ENCODE results near the gene AXIN2.

Gene AXIN2

DNA sequence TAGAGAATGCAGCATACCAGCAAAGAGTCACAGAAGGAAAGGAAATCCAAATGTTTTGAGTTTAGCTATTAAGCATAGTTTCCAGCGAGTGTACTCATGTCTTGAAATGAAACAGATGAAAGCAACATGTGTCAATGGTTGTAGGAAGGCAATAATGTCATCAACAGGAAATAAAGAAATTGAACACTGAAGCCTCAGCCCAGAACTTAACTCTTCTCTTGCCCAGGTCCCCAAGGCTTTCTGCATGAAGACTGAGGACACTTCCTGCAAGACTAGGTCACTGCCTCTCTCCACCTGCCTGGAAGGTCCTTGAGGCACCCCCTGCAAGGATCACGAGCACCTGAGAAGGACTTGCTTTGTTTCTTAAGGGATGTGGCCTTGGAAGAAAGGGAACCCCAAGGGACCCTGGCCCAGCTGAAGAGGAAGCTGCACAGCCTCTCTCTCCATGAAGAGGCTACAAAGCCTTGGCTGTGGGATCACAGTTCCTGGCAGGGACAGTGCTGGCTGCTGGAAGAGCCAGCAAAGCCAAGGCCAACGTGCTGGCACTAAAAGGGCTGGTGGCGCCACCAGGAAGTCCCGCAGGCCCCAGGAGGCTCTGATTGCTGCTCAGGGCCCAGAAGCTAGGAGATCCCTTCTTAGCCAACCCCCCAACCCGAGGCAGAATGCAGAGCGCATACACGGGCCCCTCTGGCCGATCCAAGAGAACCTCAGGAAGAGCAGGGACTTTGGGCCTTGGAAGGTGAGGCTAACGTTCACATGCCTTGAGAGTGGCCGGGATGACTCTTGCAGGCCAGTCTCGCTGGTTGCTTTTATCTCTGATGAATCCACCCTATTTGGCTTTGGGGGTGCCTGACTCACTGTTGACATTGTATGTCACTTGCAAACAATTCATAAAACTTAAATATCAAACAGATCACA is 23.4 kb upstream of the AXIN2 start:
- no peak for DNase-seq (ENCODE audit: low spot score)

DNA sequence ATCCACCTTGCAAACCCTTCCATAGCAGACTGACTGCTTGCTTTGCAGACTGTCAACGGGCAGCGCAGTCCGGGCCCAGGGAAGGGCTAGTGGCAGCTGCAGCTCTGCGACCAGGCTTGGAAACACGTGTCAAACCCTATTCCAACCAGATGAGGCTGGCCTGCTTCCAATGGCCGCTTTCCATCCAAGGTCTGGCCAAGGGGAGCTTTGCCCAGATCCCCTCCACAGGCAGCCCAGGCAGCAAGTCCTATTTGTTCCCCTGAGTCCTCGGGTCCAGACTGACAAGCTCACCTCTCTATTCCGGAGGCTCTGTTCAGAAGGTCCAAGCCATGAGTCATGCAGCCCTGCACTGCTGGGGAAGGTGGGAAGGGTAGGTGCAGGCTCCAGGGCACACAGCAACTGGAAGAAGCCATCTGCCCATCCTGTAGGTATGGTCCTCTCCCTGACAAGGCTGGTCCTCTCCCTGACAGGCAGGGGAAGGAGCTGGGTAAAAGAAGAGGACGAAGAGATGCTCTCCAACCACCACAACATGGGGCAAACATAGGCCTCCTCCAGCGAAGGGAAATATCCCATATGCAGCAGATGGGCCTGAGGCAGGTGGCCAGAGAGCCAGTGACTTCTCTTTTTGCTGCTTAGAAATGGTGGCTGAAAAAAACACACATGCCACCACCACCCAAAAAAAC is 22.6 kb upstream of the AXIN2 start:
- DNase-seq (ENCODE audit: low spot score): no peak

DNA sequence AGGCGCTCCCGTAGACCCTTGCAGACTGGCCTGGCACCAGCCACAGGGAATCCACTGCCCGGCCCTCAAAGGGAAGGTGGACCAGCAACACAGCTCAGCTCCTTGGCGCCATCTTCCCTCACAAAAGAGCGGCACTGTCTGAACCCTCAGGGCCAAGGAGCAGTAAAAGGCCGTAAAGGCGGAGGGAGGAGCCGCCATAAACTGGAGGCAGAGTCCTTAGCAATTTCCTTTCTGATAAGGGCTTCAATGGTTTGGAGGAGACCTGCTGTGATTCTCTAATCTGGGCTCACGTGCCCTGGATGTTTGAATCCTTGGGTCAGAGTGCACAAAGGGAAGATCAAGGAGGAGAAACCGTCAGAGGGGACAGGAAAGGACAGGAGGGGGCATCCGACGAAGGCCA is 15.5 kb upstream of the AXIN2 start:
- no peak for DNase-seq (ENCODE audit: low spot score)

DNA sequence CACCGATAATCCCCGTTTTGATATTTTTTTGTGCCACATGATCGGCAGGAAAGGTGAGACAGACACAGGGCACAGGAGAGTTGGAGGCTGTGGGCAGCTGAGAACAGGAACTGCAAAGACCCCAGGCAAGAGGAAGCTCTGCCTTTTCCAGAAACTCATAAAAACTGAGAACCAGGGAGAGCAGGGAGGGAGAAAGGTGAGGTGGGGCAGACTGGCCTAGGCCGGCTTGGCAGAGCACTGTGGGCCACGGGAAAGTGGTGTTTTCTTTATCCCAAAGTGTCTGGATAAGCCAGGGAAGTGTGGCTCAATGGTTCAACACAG is 11.8 kb upstream of the AXIN2 start:
- DNase-seq (ENCODE audit: low spot score): no peak

DNA sequence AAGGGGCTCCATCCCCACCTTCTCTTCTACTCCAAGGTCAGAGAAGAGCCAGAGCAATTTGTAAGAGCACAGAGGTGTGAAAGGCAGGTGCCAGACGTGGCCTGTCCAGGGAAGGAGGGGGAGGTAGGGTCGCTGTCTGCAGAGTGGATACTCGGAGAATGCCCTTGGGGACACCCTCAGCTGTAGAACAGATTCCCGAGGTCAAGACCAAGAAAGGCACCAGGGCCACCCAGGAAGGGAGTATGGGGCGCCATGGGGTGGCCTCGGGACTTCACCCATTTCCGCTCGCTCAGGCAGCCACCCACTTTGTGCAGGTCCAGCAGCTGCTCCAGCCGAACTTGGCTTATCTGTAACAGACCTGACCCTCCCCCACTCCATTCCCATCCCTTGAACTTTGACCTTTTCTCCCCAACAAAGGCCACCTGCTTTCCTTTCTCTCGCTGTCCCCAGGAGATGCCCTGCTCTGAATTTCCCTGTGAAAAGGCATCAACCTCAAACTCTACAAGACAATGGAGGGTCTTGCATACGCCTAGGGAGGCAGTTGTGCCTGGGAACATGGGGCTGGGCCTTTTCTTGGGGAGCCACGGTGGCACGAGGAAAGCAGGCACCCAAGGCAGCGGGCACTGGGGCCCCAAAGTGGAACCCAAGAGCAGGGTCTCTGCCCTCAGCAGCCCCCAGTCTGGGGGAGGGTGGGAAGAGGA is 11.3 kb upstream of the AXIN2 start:
- DNase-seq (ENCODE audit: low spot score): no peak

DNA sequence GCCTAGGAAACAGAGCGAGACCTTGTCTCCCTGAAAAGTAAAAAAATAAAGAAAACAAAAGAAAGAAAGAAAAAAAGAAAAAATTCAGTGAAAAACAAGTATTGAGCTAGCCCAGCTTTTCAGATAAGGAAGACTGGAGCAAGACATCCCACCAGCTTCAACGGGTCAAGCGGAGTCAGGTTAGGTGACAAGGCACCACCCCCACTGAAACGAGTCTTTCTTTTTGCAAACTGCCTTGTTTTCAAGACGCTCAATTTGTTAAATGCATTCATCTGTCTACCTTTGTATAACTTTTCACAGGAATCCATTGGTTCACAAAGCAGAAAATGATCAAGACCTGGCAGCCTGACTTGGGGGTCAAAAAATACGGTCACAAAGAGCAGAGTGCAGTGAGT is 10.7 kb upstream of the AXIN2 start:
- no peak for DNase-seq (ENCODE audit: low spot score)

DNA sequence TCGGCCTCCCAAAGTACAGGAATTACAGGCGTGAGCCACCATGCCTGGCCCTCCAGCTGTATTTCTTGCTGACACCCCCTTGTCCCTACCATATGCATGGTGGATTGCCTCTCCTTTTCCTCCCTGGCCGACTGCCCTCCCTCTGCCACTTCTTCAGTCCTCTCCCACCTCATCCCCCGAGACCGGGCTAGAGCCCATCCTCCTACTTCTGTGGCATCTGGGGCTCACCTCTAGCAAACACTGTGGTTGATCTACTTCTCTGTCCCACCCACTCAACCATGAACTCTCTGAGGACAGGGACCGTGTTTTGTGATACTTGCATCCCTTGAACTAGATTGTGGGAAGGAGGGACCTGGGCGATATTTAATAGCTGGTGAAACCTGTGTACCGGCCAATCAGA is 7.5 kb upstream of the AXIN2 start:
- no peak for DNase-seq (ENCODE audit: low spot score)

DNA sequence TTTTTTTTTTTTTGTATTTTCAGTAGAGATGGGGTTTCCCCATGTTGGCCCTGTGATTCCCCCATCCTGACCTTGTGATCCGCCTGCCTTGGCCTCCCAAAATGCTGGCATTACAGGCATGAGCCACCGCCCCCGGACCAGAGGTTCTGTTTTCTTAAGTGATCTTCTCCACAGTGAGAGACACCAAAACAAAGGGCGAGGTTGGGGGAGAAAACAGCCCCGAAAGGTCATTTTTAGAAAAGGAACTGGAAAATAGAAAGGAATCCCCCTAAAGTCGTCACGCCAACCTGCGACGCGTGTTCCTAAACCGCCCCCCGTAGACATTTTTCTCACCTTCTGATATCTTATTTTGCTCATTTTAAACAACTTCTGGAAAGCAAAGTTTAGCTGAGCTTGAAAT is 6.1 kb upstream of the AXIN2 start:
- no peak for DNase-seq (ENCODE audit: low spot score)

DNA sequence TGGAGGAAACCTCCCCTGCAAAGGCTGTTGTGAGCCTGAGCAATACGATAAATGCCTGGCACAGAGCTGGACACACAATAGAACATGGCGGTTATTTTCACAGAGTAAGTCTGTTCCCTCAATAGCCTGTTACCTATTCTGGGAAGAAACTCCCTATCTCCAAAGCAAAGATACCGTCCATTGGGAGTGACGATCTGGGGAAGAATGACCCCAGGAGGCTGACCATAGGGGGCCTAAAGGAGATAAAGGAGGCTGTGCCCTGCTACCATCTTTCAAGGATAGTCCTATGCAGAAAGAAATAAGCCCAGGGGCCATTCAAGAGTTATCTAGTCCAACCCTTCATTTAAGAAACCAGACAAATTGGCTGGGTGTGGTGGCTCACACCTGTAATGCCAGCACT is 4.1 kb upstream of the AXIN2 start:
- no peak for DNase-seq (ENCODE audit: low spot score)

DNA sequence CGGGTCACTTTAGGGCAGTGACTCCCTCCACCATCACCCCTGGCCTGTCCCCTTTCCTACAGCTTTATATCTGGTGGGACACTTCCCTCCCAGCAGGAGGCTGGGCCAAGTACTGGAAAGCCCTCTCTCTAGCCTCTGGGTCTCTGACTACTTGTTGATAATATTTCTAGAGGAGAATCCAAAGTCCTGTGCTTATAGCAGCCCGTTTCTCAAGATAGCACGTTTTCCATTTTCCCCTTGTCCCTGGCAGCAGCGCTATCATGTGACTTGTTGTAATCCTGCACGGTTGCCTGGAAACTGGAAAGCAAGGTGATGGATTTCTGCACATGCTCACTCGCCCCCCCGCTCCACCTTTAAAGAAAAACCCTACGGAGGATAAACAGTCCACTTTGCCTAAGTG is 3.3 kb upstream of the AXIN2 start:
- no peak for DNase-seq (ENCODE audit: low spot score)

DNA sequence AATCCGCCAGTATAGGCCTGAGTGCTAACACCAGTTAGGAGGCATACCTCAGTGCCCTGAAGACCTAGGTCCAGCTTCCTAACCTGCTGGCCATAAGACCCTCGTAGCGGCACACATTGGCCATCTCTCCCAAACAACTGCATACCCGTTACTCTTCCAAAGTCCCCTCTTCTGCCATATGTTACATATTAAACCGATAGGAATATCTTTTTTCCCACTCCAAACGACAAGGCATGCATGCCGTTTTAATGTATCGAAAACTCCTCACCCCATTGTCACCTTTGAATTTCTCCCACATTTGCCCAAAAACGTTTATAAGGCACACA is 721 bp upstream of the AXIN2 start:
- DNase-seq (ENCODE audit: low spot score): no peak

DNA sequence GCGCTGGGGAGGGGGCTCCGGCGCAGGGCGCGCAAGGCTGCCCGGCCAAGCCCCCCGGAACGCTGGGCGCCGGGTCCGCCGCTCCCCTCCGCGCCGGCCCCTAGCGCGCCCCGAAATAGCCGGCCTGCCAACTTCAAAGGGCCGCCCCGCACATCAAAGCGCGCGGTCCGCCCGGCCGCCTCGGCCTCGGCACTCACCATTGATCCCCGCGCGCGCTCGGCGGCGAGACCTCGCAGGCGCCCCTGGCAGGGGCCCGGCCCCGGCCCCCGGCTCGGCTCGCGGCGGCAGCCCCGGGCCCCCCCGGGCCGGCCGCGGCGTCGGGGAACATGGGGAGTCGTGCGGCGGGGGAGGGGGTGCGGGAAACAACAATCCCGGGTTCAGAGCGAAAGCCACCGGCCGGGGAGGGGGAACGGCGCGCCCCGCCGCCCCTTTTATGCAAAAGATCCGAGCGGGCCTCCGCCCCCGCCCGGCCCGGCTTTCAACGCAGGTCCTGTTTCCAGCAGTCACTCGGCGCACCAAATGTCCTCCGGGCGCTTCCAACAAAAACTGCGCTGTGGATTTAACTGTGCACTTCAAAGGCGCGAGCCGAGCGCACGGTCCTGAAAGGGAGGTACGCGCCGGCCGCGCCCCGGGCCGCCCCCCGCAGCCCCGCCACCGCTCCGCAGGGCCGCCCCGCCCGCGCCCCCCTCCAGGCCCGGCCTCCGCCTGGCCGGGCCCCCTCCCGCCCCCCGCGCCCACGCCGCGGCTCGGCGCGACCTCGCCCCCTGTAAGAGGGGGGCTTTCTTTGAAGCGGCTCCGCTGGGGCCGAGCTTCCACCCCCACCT is 608 bp downstream of the AXIN2 start:
- peak; percentile 81 for DNase-seq (ENCODE audit: low spot score)

DNA sequence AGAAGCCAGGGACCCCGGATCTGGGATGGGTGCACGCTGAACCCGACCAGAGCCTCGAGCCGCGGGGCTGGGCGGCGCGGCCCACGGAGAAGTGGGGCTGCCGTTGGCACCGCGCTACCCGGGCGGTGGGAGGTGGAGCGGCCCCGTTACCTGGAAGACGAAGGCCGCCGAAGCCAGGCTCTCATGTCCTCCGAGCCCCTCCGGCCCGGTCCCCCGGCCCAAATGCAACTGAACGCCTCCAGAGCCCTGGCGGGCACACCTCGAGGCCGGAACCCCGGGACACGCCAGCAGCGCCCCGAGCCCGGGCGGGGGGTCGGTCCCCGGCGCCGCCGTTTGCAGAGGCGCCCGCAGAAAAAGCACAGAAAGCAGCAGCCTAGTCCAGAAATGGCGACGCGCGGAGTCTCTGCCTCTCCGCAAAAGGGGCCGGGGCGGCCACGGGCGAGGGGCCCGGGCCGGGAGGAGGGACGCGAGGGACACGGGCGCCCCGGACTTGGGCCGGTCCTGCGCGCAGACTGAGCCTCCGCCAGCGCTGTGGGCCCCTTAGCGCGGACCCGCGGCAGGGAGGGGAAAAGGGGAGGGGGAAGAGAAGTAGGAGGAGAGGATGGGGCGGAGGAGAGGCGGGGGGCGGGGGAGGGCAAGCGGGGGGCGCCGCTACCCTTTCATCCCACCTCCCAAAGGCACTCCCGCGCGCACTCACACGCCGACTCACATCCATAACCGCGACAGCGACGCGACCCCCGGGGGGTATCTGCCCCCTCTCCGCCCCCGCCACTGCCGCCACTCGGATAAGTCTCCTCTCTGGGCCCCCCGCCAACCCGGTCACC is 1.4 kb downstream of the AXIN2 start:
- peak; percentile 60 for DNase-seq (ENCODE audit: low spot score)

DNA sequence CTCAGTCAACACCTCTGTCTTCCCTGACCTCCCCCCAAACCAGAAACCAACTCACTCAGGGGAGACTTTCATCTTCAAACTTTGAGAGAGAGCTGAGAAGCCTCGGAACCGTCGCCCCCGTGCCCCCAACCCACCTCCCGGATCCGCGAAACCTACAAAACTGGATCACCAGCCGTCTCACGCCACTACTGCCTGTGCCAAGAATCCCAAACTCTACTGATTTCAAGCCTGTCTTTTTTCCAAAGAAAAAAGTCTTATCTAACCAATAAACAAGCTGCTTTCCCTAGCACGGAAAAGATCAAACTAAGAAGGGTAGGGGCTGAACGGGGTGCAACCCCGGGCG is 2.0 kb downstream of the AXIN2 start:
- no peak for DNase-seq (ENCODE audit: low spot score)

DNA sequence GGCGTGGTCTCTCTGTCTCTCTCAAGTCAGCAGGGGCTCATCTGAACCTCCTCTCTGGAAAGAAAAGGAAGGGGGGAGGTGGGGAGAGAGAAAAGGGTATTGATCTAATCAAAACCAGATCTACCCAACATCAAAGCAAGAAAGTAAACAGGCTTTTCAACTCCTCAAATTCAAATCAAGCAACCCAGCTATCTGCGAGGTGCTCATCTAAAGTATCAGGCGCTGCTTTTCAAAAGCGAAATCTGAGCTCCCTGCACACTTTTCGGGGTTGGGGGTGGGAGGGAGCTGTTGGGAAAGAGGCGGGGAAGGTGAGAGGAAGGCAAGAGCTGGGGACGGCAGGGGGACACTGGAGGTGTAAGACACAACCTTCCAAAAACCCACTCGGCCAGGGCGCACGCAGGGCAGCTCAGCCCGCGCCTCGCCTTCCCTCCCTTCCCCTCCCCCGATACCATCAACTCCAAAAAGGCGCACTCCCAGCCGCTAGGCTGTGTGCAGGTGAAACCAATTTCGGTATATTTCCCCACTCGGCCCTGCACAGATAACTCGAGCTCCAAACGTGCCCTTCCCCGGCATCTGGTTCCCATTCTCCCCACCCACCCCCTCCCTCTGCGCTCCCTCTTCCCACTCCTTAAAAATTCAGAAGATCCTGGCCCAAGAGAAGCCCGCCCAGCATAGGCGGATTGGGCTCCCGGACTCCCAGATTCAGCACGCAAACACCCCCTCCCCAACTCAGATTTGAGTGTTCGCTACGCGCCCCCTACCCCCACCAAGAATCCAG is 2.6 kb downstream of the AXIN2 start:
- no peak for DNase-seq (ENCODE audit: low spot score)

DNA sequence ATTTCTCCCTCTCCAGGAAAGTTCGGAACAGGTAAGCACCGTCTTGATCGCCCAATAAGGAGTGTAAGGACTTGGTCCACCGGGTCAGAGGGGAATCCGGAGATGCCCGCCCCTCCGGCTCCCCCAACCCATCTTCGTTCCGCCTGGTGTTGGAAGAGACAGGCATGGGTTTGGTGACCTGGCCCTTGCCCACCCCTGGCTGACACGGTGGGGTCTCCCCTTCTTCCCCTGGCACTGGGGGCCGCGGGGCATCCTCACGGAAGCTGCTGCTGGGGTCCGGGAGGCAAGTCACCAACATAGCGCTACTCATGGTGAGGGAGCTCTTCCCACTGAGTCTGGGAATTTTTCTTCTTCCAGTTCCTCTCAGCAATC is 3.2 kb downstream of the AXIN2 start:
- no peak for DNase-seq (ENCODE audit: low spot score)

DNA sequence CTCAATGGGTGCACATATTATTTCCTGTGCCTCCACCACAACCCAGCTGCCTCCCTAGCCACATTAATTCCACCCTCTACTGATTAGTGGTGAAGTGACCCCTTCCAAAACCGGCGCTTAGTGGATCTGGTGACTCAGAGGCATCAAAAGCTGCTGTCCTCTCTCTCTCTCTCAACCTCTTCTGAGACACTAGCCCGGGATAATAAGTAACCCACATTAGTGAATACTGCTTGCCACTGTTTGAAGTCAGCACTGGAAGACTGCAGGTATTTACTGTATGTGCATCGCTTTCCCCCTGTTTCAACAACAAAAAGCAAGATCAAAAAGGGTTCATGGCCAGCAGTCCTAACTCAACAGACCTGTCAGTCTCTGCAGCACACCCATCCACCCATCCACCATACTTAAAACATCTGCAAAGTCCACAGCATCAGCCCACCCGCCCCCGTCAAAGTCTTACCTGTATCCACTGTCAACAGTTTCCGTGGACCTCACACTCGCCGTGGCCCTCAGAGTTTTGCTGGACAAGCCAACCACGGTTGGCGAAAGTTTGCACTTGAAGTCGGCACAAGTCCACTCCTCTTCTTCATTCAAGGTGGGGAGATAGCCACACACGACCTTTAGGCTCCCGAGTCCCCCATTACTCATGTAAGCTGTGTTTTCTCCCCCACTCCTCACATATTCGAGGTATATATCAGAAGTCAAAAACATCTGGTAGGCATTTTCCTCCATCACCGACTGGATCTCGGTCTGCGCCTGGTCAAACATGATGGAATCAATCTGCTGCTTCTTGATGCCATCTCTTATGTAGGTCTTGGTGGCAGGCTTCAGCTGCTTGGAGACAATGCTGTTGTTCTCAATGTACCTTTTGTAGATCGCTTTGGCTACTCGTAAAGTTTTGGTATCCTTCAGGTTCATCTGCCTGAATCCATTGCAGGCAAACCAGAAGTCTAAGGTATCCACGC is 3.8 kb downstream of the AXIN2 start:
- no peak for DNase-seq (ENCODE audit: low spot score)

DNA sequence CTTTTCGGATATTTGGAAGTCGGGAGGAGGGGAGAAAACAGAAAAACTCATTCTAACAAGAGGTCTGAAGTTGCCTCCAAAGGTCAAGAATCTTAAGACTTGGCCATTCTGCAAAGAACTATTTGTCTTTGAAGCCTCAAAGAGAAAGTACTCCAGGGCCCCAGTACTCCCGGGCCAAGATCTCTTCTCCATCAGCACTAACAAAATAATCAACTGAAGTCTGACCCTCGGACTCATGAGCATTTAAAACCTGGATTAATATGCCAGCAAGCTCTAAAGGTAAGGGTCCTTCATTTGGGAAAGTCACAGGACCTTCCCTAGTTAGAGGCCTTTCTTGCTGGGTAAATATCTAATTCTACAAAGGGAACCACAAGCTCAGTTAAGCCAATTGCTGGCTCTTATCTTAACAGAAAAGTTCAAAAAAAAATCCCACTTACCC is 4.5 kb downstream of the AXIN2 start:
- no peak for DNase-seq (ENCODE audit: low spot score)

DNA sequence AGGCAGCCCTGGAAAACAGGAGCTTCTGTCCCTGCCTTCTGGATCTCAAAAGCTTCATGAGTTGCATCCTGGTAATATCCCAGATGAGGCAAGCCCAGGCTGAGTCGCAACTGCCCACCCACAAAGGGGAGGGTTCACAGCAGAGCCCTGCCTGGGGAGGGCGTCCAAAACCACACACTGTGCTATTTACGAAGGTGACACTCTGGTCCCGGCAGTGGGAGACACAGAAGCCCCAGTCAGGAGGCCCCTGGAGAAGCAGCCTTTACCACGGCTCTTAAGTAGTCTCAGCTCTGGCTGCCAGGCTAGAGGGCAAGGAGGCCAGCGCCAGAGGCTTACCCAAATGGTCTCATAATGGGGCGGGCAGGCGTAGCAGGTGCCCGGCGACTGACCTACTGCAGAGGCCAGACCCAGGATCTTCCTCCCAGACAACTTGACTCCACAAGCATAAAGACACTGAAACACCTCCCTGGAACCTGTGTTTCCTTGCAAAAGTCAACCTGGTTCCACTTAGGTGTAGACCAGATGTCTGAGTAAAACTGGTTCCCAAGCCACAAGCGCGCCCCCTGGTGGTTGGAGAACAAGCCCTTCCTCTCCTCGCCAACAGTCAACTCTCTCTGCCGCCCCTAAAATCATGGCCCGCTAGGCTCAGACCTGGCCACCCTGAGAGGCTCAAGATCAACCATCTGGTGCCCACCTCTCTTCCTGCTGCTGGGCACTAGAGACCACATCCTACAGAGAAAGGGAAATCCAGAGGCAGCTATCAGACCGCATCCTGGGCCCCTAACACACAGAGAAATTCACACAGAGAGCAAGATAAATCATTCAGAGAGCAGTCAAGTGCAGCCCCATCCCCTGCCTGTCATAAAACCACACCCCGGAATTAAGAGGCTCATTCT is 5.2 kb downstream of the AXIN2 start:
- peak; percentile 77 for DNase-seq (ENCODE audit: low spot score)

Data from HuH-7 (cell line).